CD4-positive, alpha-beta memory T cell (primary cell): Measurements from ENCODE around the gene C16orf82. TPM values are rescaled to one million over a fixed set of nuclear protein-coding genes. Genes with fewer than 3 reads are reported as not detected.
"Not testable (repeated sequence)": the region's sequence is repeated elsewhere in the genome, so short reads cannot be mapped to it uniquely, and the experiment has no call there.

Source experiments
- CTCF ChIA-PET: fragments of 350-600 bp; sonication (Branson Sonifier 250); formaldehyde crosslinking; loops from one replicate; lab custom pipeline; 2021; ENCODE audit warnings: inconsistent platforms; ENCODE audit not compliant: partially characterized antibody; lab: Charles Lee
- POLR2A ChIA-PET: fragments of 350-600 bp; sonication (Branson Sonifier 250); formaldehyde crosslinking; loops from one replicate; lab custom pipeline; 2021; ENCODE audit not compliant: partially characterized antibody; lab: Charles Lee
- DNase-seq, 5 donors: peaks; one replicate each; pipeline versions ENCODE4 v3.0.0 to v3.0.0-alpha.2; 2020 to 2022; ENCODE audit warnings: mixed read lengths in 1 of 5
- H3K27ac ChIP-seq: one replicate; pipeline ENCODE4 v1.7.0; 2013; ENCODE audit warnings: low read depth, low read length
- H3K27me3 ChIP-seq: 2 replicates; pipeline ENCODE4 v1.7.0; 2013; ENCODE audit warnings: mild to moderate bottlenecking, low read length, moderate library complexity; ENCODE audit not compliant: insufficient read depth
- H3K36me3 ChIP-seq: 2 replicates; pipeline ENCODE4 v1.7.0; 2013; ENCODE audit warnings: mild to moderate bottlenecking, low read length, moderate library complexity; ENCODE audit not compliant: insufficient read depth
- H3K4me1 ChIP-seq: 2 replicates; pipeline ENCODE4 v1.7.0; 2013; ENCODE audit warnings: mild to moderate bottlenecking, low read length, moderate library complexity; ENCODE audit not compliant: insufficient read depth
- H3K4me3 ChIP-seq, 2 donors: one replicate each; pipeline ENCODE4 v1.7.0; 2013; ENCODE audit warnings: low read length in 2 of 2, mild to moderate bottlenecking in 1 of 2
- H3K9me3 ChIP-seq, 2 donors: one replicate each; pipeline ENCODE4 v1.7.0; 2013; ENCODE audit warnings: low read length in 2 of 2, control low read depth in 1 of 2; ENCODE audit not compliant: control insufficient read depth in 1 of 2
- H3K27ac Mint-ChIP-seq, 7 donors: one replicate each; pipeline ENCODE4 v1.8.0; 2020 to 2021; ENCODE audit warnings: mixed read lengths in 7 of 7, mild to moderate bottlenecking in 6 of 7, inconsistent platforms in 3 of 7, moderate library complexity in 3 of 7
- H3K27me3 Mint-ChIP-seq, 2 donors: one replicate each; pipeline ENCODE4 v1.8.0; 2020 to 2021; ENCODE audit warnings: mixed read lengths in 2 of 2
- H3K36me3 Mint-ChIP-seq, 2 donors: one replicate each; pipeline ENCODE4 v1.8.0; 2020 to 2021; ENCODE audit warnings: mixed read lengths in 2 of 2, inconsistent platforms in 1 of 2, mild to moderate bottlenecking in 1 of 2
- H3K4me1 Mint-ChIP-seq, 4 donors: one replicate each; pipeline ENCODE4 v1.8.0; 2020 to 2021; ENCODE audit warnings: mixed read lengths in 4 of 4, mild to moderate bottlenecking in 1 of 4
- H3K4me3 Mint-ChIP-seq, 8 donors: one replicate each; pipeline ENCODE4 v1.8.0; 2020 to 2021; ENCODE audit warnings: mixed read lengths in 8 of 8, mild to moderate bottlenecking in 7 of 8, moderate library complexity in 6 of 8, inconsistent platforms in 3 of 8
- H3K9me3 Mint-ChIP-seq, 8 donors: one replicate each; pipeline ENCODE4 v1.8.0; 2020 to 2021; ENCODE audit warnings: mixed read lengths in 8 of 8, mild to moderate bottlenecking in 5 of 8, inconsistent platforms in 3 of 8, moderate library complexity in 1 of 8
- intact Hi-C: fragments of 100-400 bp; cut with micrococcal nuclease; formaldehyde crosslinking; loops from one replicate; pipeline ENCODE4 v1.15.1; 2023
- polyA plus RNA-seq, 2 donors: library from polyadenylated mRNA; unstranded; fragments of 300-500 nt; fragmentation: Illumina TruSeq; gene quantifications; one replicate each; pipeline ENCODE4 v1.2.3, GENCODE V29; 2021
- total RNA-seq, 2 experiments: library from RNA; stranded (reverse); gene quantifications; one replicate each; pipeline ENCODE4 v1.2.3, GENCODE V29; 2021

C16orf82 gene
- total and polyA plus RNA-seq, 4 experiments from 2014 or later = not detected

- H3K4me3 Mint-ChIP-seq, DNase-seq, H3K36me3 ChIP-seq, POLR2A ChIA-PET, H3K27me3 ChIP-seq, H3K4me3 ChIP-seq, H3K4me1 Mint-ChIP-seq, H3K9me3 Mint-ChIP-seq, H3K27ac ChIP-seq, H3K9me3 ChIP-seq, H3K4me1 ChIP-seq, intact Hi-C loops, H3K27ac Mint-ChIP-seq, H3K36me3 Mint-ChIP-seq: not testable (repeated sequence)
- H3K27me3 Mint-ChIP-seq = peaks cover 23 to 36% of the 10 kb centered on the region in 2 donors
- CTCF ChIA-PET = interaction anchor here (0.7 to 1.1 kb wide), 2 partner anchors 11 to 65 kb away, joined by 3 read pairs; no protein-coding TSS in a partner anchor
Measured at GRCh38 chr16:27086031-27086430, 19.3 kb downstream of the C16orf82 start.

- DNase-seq = no peak
- Mint-ChIP-seq H3K4me3 (no peak overlapping the region), H3K27ac (no peak overlapping the region), H3K4me1 (no peaks in the 10 kb centered on the region), H3K27me3 (peaks cover 30 to 38% of the 10 kb centered on the region in 2 donors), H3K36me3 (no peaks in the 10 kb centered on the region), H3K9me3 (peaks cover 0 to 2% (median 0%) of the 10 kb centered on the region in 8 donors)
- H3K4me1 ChIP-seq = no peaks in the 10 kb centered on the region
- no peaks in the 10 kb centered on the region for H3K27me3 ChIP-seq
- ChIA-PET CTCF (no interaction called here), POLR2A (no interaction called here)
- H3K27ac ChIP-seq = no peak overlapping the region
- intact Hi-C loops = no loop called here
- H3K9me3 ChIP-seq = no peaks in the 10 kb centered on the region
- H3K4me3 ChIP-seq = no peak overlapping the region
- no peaks in the 10 kb centered on the region for H3K36me3 ChIP-seq
Measured at GRCh38 chr16:27088216-27088615, 21.5 kb downstream of the C16orf82 start.

- intact Hi-C loops = no loop called here
- H3K4me3 ChIP-seq = no peak overlapping the region
- no peaks in the 10 kb centered on the region for H3K4me1 ChIP-seq
- H3K4me1 Mint-ChIP-seq = no peaks in the 10 kb centered on the region
- H3K27ac ChIP-seq = no peak overlapping the region
- CTCF ChIA-PET = no interaction called here
- no peak overlapping the region for H3K4me3 Mint-ChIP-seq
- H3K36me3 ChIP-seq = no peaks in the 10 kb centered on the region
- peaks cover 4% of the 10 kb centered on the region for H3K27me3 ChIP-seq
- no peaks in the 10 kb centered on the region for H3K36me3 Mint-ChIP-seq
- POLR2A ChIA-PET = no interaction called here
- no peak for DNase-seq
- H3K9me3 ChIP-seq = no peaks in the 10 kb centered on the region
- peaks cover 0 to 10% (median 5%) of the 10 kb centered on the region in 8 donors for H3K9me3 Mint-ChIP-seq
- H3K27me3 Mint-ChIP-seq = peaks cover 13 to 18% of the 10 kb centered on the region in 2 donors
- H3K27ac Mint-ChIP-seq = no peak overlapping the region
Measured at GRCh38 chr16:27096375-27096774, 29.6 kb downstream of the C16orf82 start.

GRCh38 chr16:27097800-27098230 lies 31.1 kb downstream of the C16orf82 start:
- Histone ChIP-seq H3K27me3 (peaks cover 4% of the 10 kb centered on the region), H3K9me3 (no peaks in the 10 kb centered on the region), H3K36me3 (no peaks in the 10 kb centered on the region), H3K27ac (no peak overlapping the region), H3K4me1 (no peaks in the 10 kb centered on the region), H3K4me3 (no peak overlapping the region)
- Mint-ChIP-seq H3K9me3 (peaks cover 0 to 10% (median 5%) of the 10 kb centered on the region in 8 donors), H3K36me3 (no peaks in the 10 kb centered on the region), H3K27me3 (peaks cover 15 to 16% of the 10 kb centered on the region in 2 donors), H3K4me1 (no peaks in the 10 kb centered on the region), H3K4me3 (no peak overlapping the region), H3K27ac (no peak overlapping the region)
- intact Hi-C loops = no loop called here
- ChIA-PET CTCF (no interaction called here), POLR2A (no interaction called here)
- DNase-seq = no peak

- H3K36me3 ChIP-seq = no peaks in the 10 kb centered on the region
- ChIA-PET POLR2A (no interaction called here), CTCF (no interaction called here)
- no peak overlapping the region for H3K27ac Mint-ChIP-seq
- no peak overlapping the region for H3K4me3 ChIP-seq
- no peak overlapping the region for H3K4me3 Mint-ChIP-seq
- intact Hi-C loops = no loop called here
- H3K9me3 ChIP-seq = no peaks in the 10 kb centered on the region
- no peak overlapping the region for H3K27ac ChIP-seq
- H3K27me3 Mint-ChIP-seq = peaks cover 15 to 16% of the 10 kb centered on the region in 2 donors
- H3K9me3 Mint-ChIP-seq = peaks cover 0 to 10% (median 5%) of the 10 kb centered on the region in 8 donors
- H3K27me3 ChIP-seq = peaks cover 4% of the 10 kb centered on the region
- no peaks in the 10 kb centered on the region for H3K36me3 Mint-ChIP-seq
- DNase-seq = no peak
- H3K4me1 ChIP-seq = no peaks in the 10 kb centered on the region
- no peaks in the 10 kb centered on the region for H3K4me1 Mint-ChIP-seq
Measured at GRCh38 chr16:27098366-27099049, 31.8 kb downstream of the C16orf82 start.

GRCh38 chr16:27102701-27103575 lies 36.2 kb downstream of the C16orf82 start:
- Mint-ChIP-seq H3K27me3 (peaks cover 6% of the 10 kb centered on the region in 2 donors), H3K4me3 (no peak overlapping the region), H3K4me1 (no peaks in the 10 kb centered on the region), H3K36me3 (no peaks in the 10 kb centered on the region), H3K9me3 (no peaks in the 10 kb centered on the region), H3K27ac (no peak overlapping the region)
- Histone ChIP-seq H3K27me3 (peaks cover 4% of the 10 kb centered on the region), H3K4me1 (no peaks in the 10 kb centered on the region), H3K9me3 (no peaks in the 10 kb centered on the region), H3K4me3 (no peak overlapping the region), H3K27ac (no peak overlapping the region), H3K36me3 (no peaks in the 10 kb centered on the region)
- DNase-seq = no peak
- CTCF ChIA-PET = no interaction called here
- intact Hi-C loops = no loop called here
- POLR2A ChIA-PET = no interaction called here

- intact Hi-C loops = no loop called here
- Mint-ChIP-seq H3K27ac (peak overlapping the region in 1 of 7 donors; percentile 74), H3K36me3 (no peaks in the 10 kb centered on the region), H3K9me3 (no peaks in the 10 kb centered on the region), H3K27me3 (peaks cover 4 to 6% of the 10 kb centered on the region in 2 donors), H3K4me3 (no peak overlapping the region), H3K4me1 (no peaks in the 10 kb centered on the region)
- no peaks in the 10 kb centered on the region for H3K9me3 ChIP-seq
- H3K36me3 ChIP-seq = no peaks in the 10 kb centered on the region
- no peaks in the 10 kb centered on the region for H3K27me3 ChIP-seq
- no peak for DNase-seq
- ChIA-PET POLR2A (no interaction called here), CTCF (no interaction called here)
- peaks cover under 1% of the 10 kb centered on the region for H3K4me1 ChIP-seq
- no peak overlapping the region for H3K27ac ChIP-seq
- H3K4me3 ChIP-seq = no peak overlapping the region
Measured at GRCh38 chr16:27103954-27104353, 37.2 kb downstream of the C16orf82 start.
